IMR-90 (cell line): ENCODE results near the gene DVL1. TPM values are rescaled to one million over a fixed set of nuclear protein-coding genes. Genes with fewer than 3 reads are reported as not detected.

Source experiments
- ATAC-seq: fragments of 200-7000 bp; cut with Tn5 transposase; 2 replicates; pipeline ENCODE4 v1.9.1; 2020; ENCODE audit warnings: low read depth, mild to moderate bottlenecking, moderate library complexity
- BruUV-seq: library from RNA; stranded (reverse); fragments of 400-500 nt; replicated peaks from 2 replicates; lab custom pipeline; 2021; lab: Mats Ljungman, UMichigan
- CTCF ChIA-PET: fragments of 300-600 bp; formaldehyde crosslinking; extraction: SDS; loops from one replicate; lab custom pipeline; 2021; ENCODE audit warnings: antibody characterized with exemption; lab: Yijun Ruan, JAX
- POLR2A ChIA-PET: fragments of 300-600 bp; sonication (Branson Sonifier 250); formaldehyde crosslinking; loops from one replicate; lab custom pipeline; 2022; ENCODE audit warnings: antibody characterized with exemption; ENCODE audit not compliant: unreplicated experiment; lab: Charles Lee
- DNase-seq: peaks from one replicate; pipeline ENCODE4 v3.0.0; 2013
- H2AFZ ChIP-seq: replicated peaks from 2 replicates; pipeline ENCODE3; 2013; ENCODE audit warnings: low read length, mild to moderate bottlenecking; ENCODE audit not compliant: poor library complexity
- H2AK5ac ChIP-seq: 2 replicates; pipeline ENCODE4 v1.6.1; 2013; ENCODE audit warnings: low read depth, low read length, inconsistent platforms
- H2AK9ac ChIP-seq: replicated peaks from 2 replicates; pipeline ENCODE3; 2013; ENCODE audit warnings: mild to moderate bottlenecking, low read depth, low read length, moderate library complexity; ENCODE audit not compliant: poor library complexity
- H2BK120ac ChIP-seq: 2 replicates; pipeline ENCODE4 v1.6.1; 2013; ENCODE audit warnings: low read depth, low read length, inconsistent platforms
- H2BK15ac ChIP-seq: 3 replicates; pipeline ENCODE4 v1.6.1; 2013; ENCODE audit warnings: low read depth, low read length, inconsistent platforms
- H2BK20ac ChIP-seq: 2 replicates; pipeline ENCODE4 v1.6.1; 2013; ENCODE audit warnings: low read depth, mild to moderate bottlenecking, inconsistent platforms, low read length, moderate library complexity
- H2BK5ac ChIP-seq: 2 replicates; pipeline ENCODE4 v1.6.1; 2013; ENCODE audit warnings: mild to moderate bottlenecking, low read depth, low read length, inconsistent platforms; ENCODE audit not compliant: poor library complexity, severe bottlenecking
- H3K14ac ChIP-seq: replicated peaks from 2 replicates; pipeline ENCODE4 v1.6.1; 2013; ENCODE audit warnings: low read depth, low read length, inconsistent platforms
- H3K18ac ChIP-seq: 2 replicates; pipeline ENCODE4 v1.6.1; 2013; ENCODE audit warnings: low read depth, low read length, control low read depth
- H3K23ac ChIP-seq: 2 replicates; pipeline ENCODE4 v1.6.1; 2013; ENCODE audit warnings: low read depth, low read length, inconsistent platforms
- H3K27ac ChIP-seq: 2 replicates; pipeline ENCODE4 v1.5.1; 2013; ENCODE audit warnings: mild to moderate bottlenecking, control low read depth, low read length; ENCODE audit not compliant: insufficient read depth
- H3K27me3 ChIP-seq: 2 replicates; pipeline ENCODE4 v1.6.1; 2013; ENCODE audit warnings: low read length; ENCODE audit not compliant: control insufficient read depth, insufficient read depth
- H3K36me3 ChIP-seq: 2 replicates; pipeline ENCODE4 v1.6.1; 2013; ENCODE audit warnings: low read length, mixed read lengths; ENCODE audit not compliant: control insufficient read depth, insufficient read depth
- H3K4ac ChIP-seq: 2 replicates; pipeline ENCODE4 v1.6.1; 2013; ENCODE audit warnings: low read depth, low read length, inconsistent platforms
- H3K4me1 ChIP-seq: 2 replicates; pipeline ENCODE4 v1.6.1; 2013; ENCODE audit warnings: low read length, mixed read lengths; ENCODE audit not compliant: control insufficient read depth, insufficient read depth
- H3K4me2 ChIP-seq: 2 replicates; pipeline ENCODE4 v1.6.1; 2013; ENCODE audit warnings: low read depth, mild to moderate bottlenecking, control low read depth, low read length, moderate library complexity
- H3K4me3 ChIP-seq: 2 replicates; pipeline ENCODE4 v1.5.1; 2013; ENCODE audit warnings: low read depth, mild to moderate bottlenecking, control low read depth, low read length, moderate library complexity; ENCODE audit not compliant: insufficient read depth
- H3K56ac ChIP-seq: 2 replicates; pipeline ENCODE4 v1.6.1; 2013; ENCODE audit warnings: low read length, inconsistent platforms; ENCODE audit not compliant: insufficient read depth; ENCODE audit errors: extremely low read depth
- H3K79me1 ChIP-seq, 2 experiments: 2 replicates each; pipeline ENCODE4 v1.6.1; 2013; ENCODE audit warnings: low read length in 2 of 2, inconsistent platforms in 1 of 2, low read depth in 1 of 2
- H3K9ac ChIP-seq: 2 replicates; pipeline ENCODE4 v1.6.1; 2013; ENCODE audit warnings: low read depth, low read length, control low read depth
- H3K9me1 ChIP-seq: 2 replicates; pipeline ENCODE4 v1.6.1; 2013; ENCODE audit warnings: low read length, inconsistent platforms; ENCODE audit not compliant: insufficient read depth
- H3K9me3 ChIP-seq: 2 replicates; pipeline ENCODE4 v1.6.1; 2013; ENCODE audit warnings: low read length; ENCODE audit not compliant: control insufficient read depth, insufficient read depth
- H4K20me1 ChIP-seq: 2 replicates; pipeline ENCODE4 v1.6.1; 2013; ENCODE audit warnings: low read length, inconsistent platforms; ENCODE audit not compliant: insufficient read depth
- H4K5ac ChIP-seq: 2 replicates; pipeline ENCODE4 v1.6.1; 2013; ENCODE audit warnings: mild to moderate bottlenecking, low read depth, low read length, control low read depth
- H4K8ac ChIP-seq, 2 experiments: 2 replicates each; pipeline ENCODE4 v1.6.1; 2013; ENCODE audit warnings: low read depth in 2 of 2, low read length in 2 of 2, control low read depth in 1 of 2, inconsistent platforms in 1 of 2
- H4K91ac ChIP-seq: 2 replicates; pipeline ENCODE4 v1.6.1; 2013; ENCODE audit warnings: low read depth, low read length, inconsistent platforms; ENCODE audit not compliant: insufficient read depth
- BHLHE40 ChIP-seq: fragments of 150-350 bp; IDR thresholded peaks from 2 replicates; pipeline ENCODE4 v1.6.1; 2016; ENCODE audit warnings: mild to moderate bottlenecking, low read depth, low read length
- CEBPB ChIP-seq: IDR thresholded peaks from 2 replicates; pipeline ENCODE4 v1.6.1; 2012; ENCODE audit warnings: low read depth, low read length, improper control_type of control experiment
- CHD1 ChIP-seq: IDR thresholded peaks from 2 replicates; pipeline ENCODE4 v1.6.1; 2012; ENCODE audit warnings: low read depth, low read length, improper control_type of control experiment
- FOS ChIP-seq: fragments of 150-350 bp; IDR thresholded peaks from 2 replicates; pipeline ENCODE4 v1.6.1; 2016; ENCODE audit warnings: low read depth, low read length
- MAFK ChIP-seq: IDR thresholded peaks from 2 replicates; pipeline ENCODE4 v1.6.1; 2012; ENCODE audit warnings: low read depth, low read length, improper control_type of control experiment
- MAZ ChIP-seq: IDR thresholded peaks from 2 replicates; pipeline ENCODE4 v1.6.1; 2012; ENCODE audit warnings: low read depth, mild to moderate bottlenecking, low read length, improper control_type of control experiment, moderate library complexity, borderline replicate concordance
- MXI1 ChIP-seq: IDR thresholded peaks from 2 replicates; pipeline ENCODE4 v1.6.1; 2012; ENCODE audit warnings: low read depth, mild to moderate bottlenecking, low read length, moderate library complexity, borderline replicate concordance
- NFE2L2 ChIP-seq: fragments of 150-350 bp; IDR thresholded peaks from 2 replicates; pipeline ENCODE4 v1.6.1; 2016; ENCODE audit warnings: low read depth, mild to moderate bottlenecking, low read length
- POLR2A ChIP-seq: IDR thresholded peaks from 2 replicates; pipeline ENCODE4 v1.6.1; 2012; ENCODE audit warnings: mild to moderate bottlenecking, low read depth, low read length
- RAD21 ChIP-seq: IDR thresholded peaks from 2 replicates; pipeline ENCODE4 v1.6.1; 2012; ENCODE audit warnings: low read length, improper control_type of control experiment
- RCOR1 ChIP-seq: IDR thresholded peaks from 2 replicates; pipeline ENCODE4 v1.6.1; 2012; ENCODE audit warnings: mild to moderate bottlenecking, low read length, improper control_type of control experiment; ENCODE audit not compliant: insufficient replicate concordance
- RFX5 ChIP-seq: IDR thresholded peaks from 2 replicates; pipeline ENCODE4 v1.8.0; 2012; ENCODE audit warnings: low read depth, mild to moderate bottlenecking, low read length, moderate library complexity
- SMC3 ChIP-seq: fragments of 150-350 bp; IDR thresholded peaks from 2 replicates; pipeline ENCODE4 v1.6.1; 2016; ENCODE audit warnings: low read depth, mild to moderate bottlenecking, antibody characterized with exemption, low read length, moderate library complexity
- WGBS, 2 experiments: methylation state at CpG; one replicate each; pipeline versions ENCODE4 v1.1.5 to v1.1.7; 2013; ENCODE audit warnings: missing lambda C conversion rate in 2 of 2; ENCODE audit not compliant: insufficient read length in 1 of 2; ENCODE audit errors: extremely low coverage in 2 of 2; 5-methylcytosine and 5-hydroxymethylcytosine counted together
- dilution Hi-C: fragments of 300-500 bp; cut with HindIII; formaldehyde crosslinking; loops from one replicate; pipeline ENCODE4 v1.14.3; 2018; ENCODE audit warnings: low sequenced_read_pairs; ENCODE audit not compliant: unreplicated experiment
- in situ Hi-C: fragments of 300-500 bp; cut with MboI; formaldehyde crosslinking; loops from 3 replicates; pipeline ENCODE4 v1.14.3; 2019; ENCODE audit warnings: low sequenced_read_pairs, inconsistent platforms, mixed read lengths
- intact Hi-C: fragments of 100-400 bp; cut with micrococcal nuclease; formaldehyde crosslinking; loops from 2 replicates; pipeline ENCODE4 v1.10.0; 2022
- polyA plus RNA-seq, 3 experiments: library from polyadenylated mRNA; depleted of rRNA; stranded (reverse); fragments of >200 nt; gene quantifications; 2 replicates each; pipeline ENCODE4 v1.2.3, GENCODE V29; 2012; ENCODE audit warnings: low replicate concordance in 1 of 3
- total RNA-seq: library from RNA; depleted of rRNA; stranded (reverse); fragments of >200 nt; gene quantifications from 2 replicates; pipeline ENCODE4 v1.2.3, GENCODE V29; 2012
- TF ChIP-seq, protein P1 (sequence below): fragments of 150-350 bp; IDR thresholded peaks from 2 replicates; pipeline ENCODE4 v1.6.1; 2017; ENCODE audit warnings: mild to moderate bottlenecking, antibody characterized with exemption, low read length, low read depth
- TF ChIP-seq, protein P2 (sequence below): conservative IDR thresholded peaks from 2 replicates; pipeline ENCODE4 v1.5.1; 2012; ENCODE audit warnings: mild to moderate bottlenecking, low read depth, low read length, improper control_type of control experiment
- TF ChIP-seq, protein P3 (sequence below): fragments of 150-350 bp; IDR thresholded peaks from 2 replicates; pipeline ENCODE4 v1.6.1; 2016; ENCODE audit warnings: low read depth, mild to moderate bottlenecking, low read length, moderate library complexity, borderline replicate concordance

Gene DVL1
- total and polyA plus RNA-seq, 2 of the 4 experiments (the other 2 are of a cell fraction): 27.2 to 35.9 TPM

DNA sequence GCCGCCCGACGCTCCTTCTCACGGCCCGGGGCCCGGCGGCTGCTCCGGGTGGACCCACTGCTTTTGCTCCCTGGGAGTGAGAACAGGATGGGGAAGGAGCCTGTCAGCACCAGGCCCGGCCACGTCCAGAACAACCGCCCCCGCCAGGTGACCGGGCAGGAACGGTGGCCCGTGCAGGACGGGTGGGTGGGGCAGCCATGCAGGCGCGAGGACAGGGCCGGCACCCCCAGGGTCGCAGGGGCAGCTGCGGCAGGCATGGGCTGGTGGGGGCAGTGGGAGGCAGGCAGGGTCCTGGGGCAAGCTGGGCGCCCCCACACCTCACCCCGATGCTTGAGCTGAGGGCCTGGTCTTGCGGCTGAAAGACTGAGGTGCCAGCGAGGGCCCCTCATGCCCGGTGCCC is 12.8 kb downstream of the DVL1 start:
- Histone ChIP-seq H3K4me1 (no peaks in the 10 kb centered on the region), H2BK20ac (no peak overlapping the region), H2AK9ac (no peak overlapping the region), H3K14ac (no peak overlapping the region), H3K79me1 (peaks cover 11 to 15% of the 10 kb centered on the region in 2 experiments), H2BK15ac (no peak overlapping the region), H3K56ac (no peak overlapping the region), H3K4me2 (no peak overlapping the region), H3K4ac (no peak overlapping the region), H3K27ac (no peak overlapping the region), H3K9ac (no peak overlapping the region), H2AFZ (no peak overlapping the region), H3K27me3 (no peaks in the 10 kb centered on the region), H2BK120ac (no peak overlapping the region), H4K91ac (no peak overlapping the region), H3K9me1 (peaks cover 9% of the 10 kb centered on the region), H3K9me3 (no peaks in the 10 kb centered on the region), H3K36me3 (peaks cover 46% of the 10 kb centered on the region), H2AK5ac (no peak overlapping the region), H3K18ac (no peak overlapping the region), H4K5ac (no peak overlapping the region), H3K4me3 (no peak overlapping the region), H4K8ac (no peak overlapping the region), H2BK5ac (no peak overlapping the region), H3K23ac (no peak overlapping the region), H4K20me1 (peaks cover 14% of the 10 kb centered on the region)
- ChIA-PET CTCF (no interaction called here), POLR2A (no interaction called here)
- ATAC-seq (no peak), DNase-seq (no peak)
- WGBS, 2 experiments: 95% methylated on average over 20 of the region's 26 CpGs; no CpG with 5 or more reads in 1 of the 2 experiments
- intact Hi-C loops (no loop called here), in situ Hi-C loops (no loop called here), dilution Hi-C loops (no loop called here)
- TF ChIP-seq, protein P1, sequence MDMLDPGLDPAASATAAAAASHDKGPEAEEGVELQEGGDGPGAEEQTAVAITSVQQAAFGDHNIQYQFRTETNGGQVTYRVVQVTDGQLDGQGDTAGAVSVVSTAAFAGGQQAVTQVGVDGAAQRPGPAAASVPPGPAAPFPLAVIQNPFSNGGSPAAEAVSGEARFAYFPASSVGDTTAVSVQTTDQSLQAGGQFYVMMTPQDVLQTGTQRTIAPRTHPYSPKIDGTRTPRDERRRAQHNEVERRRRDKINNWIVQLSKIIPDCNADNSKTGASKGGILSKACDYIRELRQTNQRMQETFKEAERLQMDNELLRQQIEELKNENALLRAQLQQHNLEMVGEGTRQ: no peak
- TF ChIP-seq MXI1 (no peak), RCOR1 (no peak), CEBPB (no peak), MAFK (no peak), BHLHE40 (no peak), FOS (no peak), NFE2L2 (no peak), RAD21 (no peak), SMC3 (no peak), MAZ (no peak), RFX5 (no peak), POLR2A (no peak), CHD1 (no peak)
- TF ChIP-seq, protein P2, sequence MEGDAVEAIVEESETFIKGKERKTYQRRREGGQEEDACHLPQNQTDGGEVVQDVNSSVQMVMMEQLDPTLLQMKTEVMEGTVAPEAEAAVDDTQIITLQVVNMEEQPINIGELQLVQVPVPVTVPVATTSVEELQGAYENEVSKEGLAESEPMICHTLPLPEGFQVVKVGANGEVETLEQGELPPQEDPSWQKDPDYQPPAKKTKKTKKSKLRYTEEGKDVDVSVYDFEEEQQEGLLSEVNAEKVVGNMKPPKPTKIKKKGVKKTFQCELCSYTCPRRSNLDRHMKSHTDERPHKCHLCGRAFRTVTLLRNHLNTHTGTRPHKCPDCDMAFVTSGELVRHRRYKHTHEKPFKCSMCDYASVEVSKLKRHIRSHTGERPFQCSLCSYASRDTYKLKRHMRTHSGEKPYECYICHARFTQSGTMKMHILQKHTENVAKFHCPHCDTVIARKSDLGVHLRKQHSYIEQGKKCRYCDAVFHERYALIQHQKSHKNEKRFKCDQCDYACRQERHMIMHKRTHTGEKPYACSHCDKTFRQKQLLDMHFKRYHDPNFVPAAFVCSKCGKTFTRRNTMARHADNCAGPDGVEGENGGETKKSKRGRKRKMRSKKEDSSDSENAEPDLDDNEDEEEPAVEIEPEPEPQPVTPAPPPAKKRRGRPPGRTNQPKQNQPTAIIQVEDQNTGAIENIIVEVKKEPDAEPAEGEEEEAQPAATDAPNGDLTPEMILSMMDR: no peak
- TF ChIP-seq, protein P3, sequence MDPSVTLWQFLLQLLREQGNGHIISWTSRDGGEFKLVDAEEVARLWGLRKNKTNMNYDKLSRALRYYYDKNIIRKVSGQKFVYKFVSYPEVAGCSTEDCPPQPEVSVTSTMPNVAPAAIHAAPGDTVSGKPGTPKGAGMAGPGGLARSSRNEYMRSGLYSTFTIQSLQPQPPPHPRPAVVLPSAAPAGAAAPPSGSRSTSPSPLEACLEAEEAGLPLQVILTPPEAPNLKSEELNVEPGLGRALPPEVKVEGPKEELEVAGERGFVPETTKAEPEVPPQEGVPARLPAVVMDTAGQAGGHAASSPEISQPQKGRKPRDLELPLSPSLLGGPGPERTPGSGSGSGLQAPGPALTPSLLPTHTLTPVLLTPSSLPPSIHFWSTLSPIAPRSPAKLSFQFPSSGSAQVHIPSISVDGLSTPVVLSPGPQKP: no peak
- BruUV-seq: no TSS peak
